HG02943 (cell line): ENCODE results near the gene MAVS.

Experiments used
- ATAC-seq: cut with Tn5 transposase; IDR thresholded peaks from one replicate; pipeline ENCODE4 v1.9.1; 2021; ENCODE audit warnings: mild to moderate bottlenecking, low read depth, moderate library complexity; ENCODE audit not compliant: unreplicated experiment

The MAVS gene

GRCh38 chr20:3846740-3847428 lies at the start of gene MAVS:
Gene MAVS (plus strand): TSS chr20:3846834. CDS start chr20:3854625, 7,791 bp downstream.
- ATAC-seq = peak; percentile 86

- ATAC-seq = no peak
Observed at GRCh38 chr20:3797226-3797545, 49.4 kb upstream of the MAVS start.

- no peak for ATAC-seq
Observed at GRCh38 chr20:3797592-3798372, 48.9 kb upstream of the MAVS start.

- ATAC-seq = no peak
Observed at GRCh38 chr20:3798373-3798768, 48.3 kb upstream of the MAVS start.

- ATAC-seq = no peak
Observed at GRCh38 chr20:3798908-3799248, 47.8 kb upstream of the MAVS start.

GRCh38 chr20:3800256-3800877 lies 46.3 kb upstream of the MAVS start:
- no peak for ATAC-seq

- ATAC-seq = no peak
Observed at GRCh38 chr20:3800878-3801260, 45.8 kb upstream of the MAVS start.

- no peak for ATAC-seq
Observed at GRCh38 chr20:3801299-3801698, 45.3 kb upstream of the MAVS start.

- ATAC-seq = no peak
Observed at GRCh38 chr20:3801846-3802245, 44.8 kb upstream of the MAVS start.

GRCh38 chr20:3802524-3803239 lies 44.0 kb upstream of the MAVS start:
- no peak for ATAC-seq

GRCh38 chr20:3803289-3803688 lies 43.3 kb upstream of the MAVS start:
- no peak for ATAC-seq

- ATAC-seq = no peak
Observed at GRCh38 chr20:3803854-3804253, 42.8 kb upstream of the MAVS start.

GRCh38 chr20:3804254-3804751 lies 42.3 kb upstream of the MAVS start:
- ATAC-seq = no peak

GRCh38 chr20:3804781-3805180 lies 41.9 kb upstream of the MAVS start:
- ATAC-seq = no peak

GRCh38 chr20:3808544-3808943 lies 38.1 kb upstream of the MAVS start:
- no peak for ATAC-seq

GRCh38 chr20:3811467-3812258 lies 35.0 kb upstream of the MAVS start:
- ATAC-seq = no peak

- ATAC-seq = no peak
Observed at GRCh38 chr20:3812259-3812681, 34.4 kb upstream of the MAVS start.

- ATAC-seq = no peak
Observed at GRCh38 chr20:3812975-3813847, 33.4 kb upstream of the MAVS start.

- ATAC-seq = no peak
Observed at GRCh38 chr20:3813848-3814581, 32.6 kb upstream of the MAVS start.
